ENCODE results near the gene SHROOM2.

Gene SHROOM2

DNA sequence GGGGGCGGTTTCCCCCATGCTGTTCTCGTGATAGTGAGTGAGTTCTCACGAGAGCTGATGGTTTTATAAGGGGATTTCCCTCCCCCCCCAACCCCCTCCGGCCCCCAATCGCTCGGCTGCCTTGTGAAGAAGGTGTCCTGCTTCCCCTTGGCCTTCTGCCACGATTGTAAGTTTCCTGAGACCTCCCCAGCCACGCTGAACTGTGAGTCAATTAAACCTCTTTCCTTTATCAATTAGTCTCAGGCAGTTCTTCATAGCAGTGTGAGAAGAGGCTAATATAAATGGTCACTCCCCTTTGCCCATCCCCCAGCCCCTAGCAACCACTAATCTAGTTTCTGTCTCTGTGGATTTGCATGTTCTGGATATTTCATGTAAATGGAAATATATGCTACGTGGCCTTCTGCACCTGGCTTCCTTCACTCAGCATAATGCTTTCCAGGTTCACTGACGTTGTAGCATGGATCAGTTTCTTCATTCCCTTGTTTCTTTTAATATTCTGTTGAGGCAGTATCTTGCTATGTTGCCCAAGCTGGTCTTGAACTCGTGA, 37.0 kb upstream of the SHROOM2 start:
- Histone ChIP-seq H3K27me3 (ENCODE audit: insufficient read depth, poor library complexity, severe bottlenecking) (peaks cover 3% of the 10 kb centered on the region), H3K27ac (replicated peaks) (no peak overlapping the region), H3K4me3 (replicated peaks; ENCODE audit: insufficient read depth, low read length) (no peak overlapping the region)
- DNase-seq (ENCODE audit: low read depth in 1 of 2, low spot score in 1 of 2): no peak
- TF ChIP-seq, protein P1, sequence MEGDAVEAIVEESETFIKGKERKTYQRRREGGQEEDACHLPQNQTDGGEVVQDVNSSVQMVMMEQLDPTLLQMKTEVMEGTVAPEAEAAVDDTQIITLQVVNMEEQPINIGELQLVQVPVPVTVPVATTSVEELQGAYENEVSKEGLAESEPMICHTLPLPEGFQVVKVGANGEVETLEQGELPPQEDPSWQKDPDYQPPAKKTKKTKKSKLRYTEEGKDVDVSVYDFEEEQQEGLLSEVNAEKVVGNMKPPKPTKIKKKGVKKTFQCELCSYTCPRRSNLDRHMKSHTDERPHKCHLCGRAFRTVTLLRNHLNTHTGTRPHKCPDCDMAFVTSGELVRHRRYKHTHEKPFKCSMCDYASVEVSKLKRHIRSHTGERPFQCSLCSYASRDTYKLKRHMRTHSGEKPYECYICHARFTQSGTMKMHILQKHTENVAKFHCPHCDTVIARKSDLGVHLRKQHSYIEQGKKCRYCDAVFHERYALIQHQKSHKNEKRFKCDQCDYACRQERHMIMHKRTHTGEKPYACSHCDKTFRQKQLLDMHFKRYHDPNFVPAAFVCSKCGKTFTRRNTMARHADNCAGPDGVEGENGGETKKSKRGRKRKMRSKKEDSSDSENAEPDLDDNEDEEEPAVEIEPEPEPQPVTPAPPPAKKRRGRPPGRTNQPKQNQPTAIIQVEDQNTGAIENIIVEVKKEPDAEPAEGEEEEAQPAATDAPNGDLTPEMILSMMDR (IDR thresholded peaks at IDR 0.05; ENCODE audit: insufficient read depth, low read length): no peak
- TF ChIP-seq POLR2AphosphoS5 (IDR thresholded peaks at IDR 0.05; ENCODE audit: low read depth) (no peak), SPI1 (IDR thresholded peaks at IDR 0.05; ENCODE audit: borderline replicate concordance, low read depth) (no peak), GABPA (IDR thresholded peaks at IDR 0.05; ENCODE audit: low read depth) (no peak)
- TF ChIP-seq, protein P2, sequence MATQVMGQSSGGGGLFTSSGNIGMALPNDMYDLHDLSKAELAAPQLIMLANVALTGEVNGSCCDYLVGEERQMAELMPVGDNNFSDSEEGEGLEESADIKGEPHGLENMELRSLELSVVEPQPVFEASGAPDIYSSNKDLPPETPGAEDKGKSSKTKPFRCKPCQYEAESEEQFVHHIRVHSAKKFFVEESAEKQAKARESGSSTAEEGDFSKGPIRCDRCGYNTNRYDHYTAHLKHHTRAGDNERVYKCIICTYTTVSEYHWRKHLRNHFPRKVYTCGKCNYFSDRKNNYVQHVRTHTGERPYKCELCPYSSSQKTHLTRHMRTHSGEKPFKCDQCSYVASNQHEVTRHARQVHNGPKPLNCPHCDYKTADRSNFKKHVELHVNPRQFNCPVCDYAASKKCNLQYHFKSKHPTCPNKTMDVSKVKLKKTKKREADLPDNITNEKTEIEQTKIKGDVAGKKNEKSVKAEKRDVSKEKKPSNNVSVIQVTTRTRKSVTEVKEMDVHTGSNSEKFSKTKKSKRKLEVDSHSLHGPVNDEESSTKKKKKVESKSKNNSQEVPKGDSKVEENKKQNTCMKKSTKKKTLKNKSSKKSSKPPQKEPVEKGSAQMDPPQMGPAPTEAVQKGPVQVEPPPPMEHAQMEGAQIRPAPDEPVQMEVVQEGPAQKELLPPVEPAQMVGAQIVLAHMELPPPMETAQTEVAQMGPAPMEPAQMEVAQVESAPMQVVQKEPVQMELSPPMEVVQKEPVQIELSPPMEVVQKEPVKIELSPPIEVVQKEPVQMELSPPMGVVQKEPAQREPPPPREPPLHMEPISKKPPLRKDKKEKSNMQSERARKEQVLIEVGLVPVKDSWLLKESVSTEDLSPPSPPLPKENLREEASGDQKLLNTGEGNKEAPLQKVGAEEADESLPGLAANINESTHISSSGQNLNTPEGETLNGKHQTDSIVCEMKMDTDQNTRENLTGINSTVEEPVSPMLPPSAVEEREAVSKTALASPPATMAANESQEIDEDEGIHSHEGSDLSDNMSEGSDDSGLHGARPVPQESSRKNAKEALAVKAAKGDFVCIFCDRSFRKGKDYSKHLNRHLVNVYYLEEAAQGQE (IDR thresholded peaks at IDR 0.05; ENCODE audit: insufficient replicate concordance, low read depth): no peak

DNA sequence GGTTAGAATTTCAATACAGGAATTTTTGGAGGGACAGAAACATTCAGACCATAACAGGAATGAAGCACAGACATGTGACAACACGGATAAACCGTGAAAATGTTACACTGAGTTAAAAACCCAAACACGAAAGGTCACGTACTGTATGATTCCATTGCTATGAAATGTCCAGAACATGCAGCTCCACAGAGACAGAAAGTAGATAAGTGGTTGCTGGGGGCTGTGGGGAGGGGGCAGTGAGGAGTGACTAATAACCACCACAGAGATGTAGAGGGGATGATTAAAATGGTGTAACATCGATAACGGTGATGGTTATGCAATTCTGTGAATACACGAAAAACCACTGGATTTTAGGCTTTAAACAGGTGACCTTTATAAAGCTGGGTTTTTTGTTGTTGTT, 28.9 kb upstream of the SHROOM2 start:
- Histone ChIP-seq H3K4me3 (replicated peaks; ENCODE audit: insufficient read depth, low read length) (no peak overlapping the region), H3K27me3 (ENCODE audit: insufficient read depth, poor library complexity, severe bottlenecking) (no peaks in the 10 kb centered on the region), H3K27ac (replicated peaks) (no peak overlapping the region)
- no peak for DNase-seq (ENCODE audit: low read depth in 1 of 2, low spot score in 1 of 2)
- TF ChIP-seq, protein P2 (IDR thresholded peaks at IDR 0.05; ENCODE audit: insufficient replicate concordance, low read depth): no peak
- no peak for TF ChIP-seq GABPA (IDR thresholded peaks at IDR 0.05; ENCODE audit: low read depth)
- no peak for TF ChIP-seq POLR2AphosphoS5 (IDR thresholded peaks at IDR 0.05; ENCODE audit: low read depth)
- TF ChIP-seq, protein P1 (IDR thresholded peaks at IDR 0.05; ENCODE audit: insufficient read depth, low read length): no peak
- no peak for TF ChIP-seq SPI1 (IDR thresholded peaks at IDR 0.05; ENCODE audit: borderline replicate concordance, low read depth)

DNA sequence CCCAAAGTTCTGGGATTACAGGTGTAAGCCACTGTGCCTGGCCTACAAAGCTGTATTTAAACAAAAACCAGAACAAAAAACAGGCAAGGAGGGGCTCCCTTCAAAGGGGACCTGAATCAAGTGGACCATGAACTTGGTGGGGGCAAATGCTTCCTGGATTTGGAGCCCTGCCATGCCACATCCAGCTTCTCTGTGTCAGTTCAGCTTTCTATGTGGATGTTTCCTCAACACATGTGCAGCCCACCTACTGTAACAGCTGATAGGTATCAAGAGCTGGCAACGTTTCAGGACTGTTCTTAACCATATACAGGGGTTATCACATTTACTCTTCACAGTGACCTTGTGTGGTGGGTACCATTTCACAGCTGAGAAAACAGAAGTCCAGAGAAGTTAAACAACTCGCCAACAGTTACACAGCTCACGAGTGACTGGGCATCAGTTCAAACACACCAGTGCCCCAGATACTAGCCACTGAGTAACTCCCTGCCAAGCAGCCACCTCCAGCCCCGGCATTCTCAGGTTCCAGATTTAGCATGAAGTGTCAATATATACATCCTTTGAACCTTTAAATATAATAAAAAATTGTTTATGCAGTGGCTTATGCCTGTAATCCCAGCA, 28.1 kb upstream of the SHROOM2 start:
- H3K4me3 ChIP-seq (replicated peaks; ENCODE audit: insufficient read depth, low read length): no peak overlapping the region
- no peak overlapping the region for H3K27ac ChIP-seq (replicated peaks)
- no peak for DNase-seq (ENCODE audit: low read depth in 1 of 2, low spot score in 1 of 2)
- no peak for TF ChIP-seq GABPA (IDR thresholded peaks at IDR 0.05; ENCODE audit: low read depth)
- no peak for TF ChIP-seq SPI1 (IDR thresholded peaks at IDR 0.05; ENCODE audit: borderline replicate concordance, low read depth)
- TF ChIP-seq, protein P2 (IDR thresholded peaks at IDR 0.05; ENCODE audit: insufficient replicate concordance, low read depth): no peak
- TF ChIP-seq, protein P1 (IDR thresholded peaks at IDR 0.05; ENCODE audit: insufficient read depth, low read length): no peak
- TF ChIP-seq POLR2AphosphoS5 (IDR thresholded peaks at IDR 0.05; ENCODE audit: low read depth): no peak
- no peaks in the 10 kb centered on the region for H3K27me3 ChIP-seq (ENCODE audit: insufficient read depth, poor library complexity, severe bottlenecking)

Measured in HL-60 (cell line).